Lung (tissue), 12 donors: ENCODE results near the gene GPC6. TPM values are rescaled to one million over a fixed set of nuclear protein-coding genes. Genes with fewer than 3 reads are reported as not detected.
A peak's percentile ranks its signal among the peaks of the same experiment; 100 is the strongest.

Experiments
- ATAC-seq: fragments of 200-7000 bp; cut with Tn5 transposase; one replicate; pipeline ENCODE4 v1.9.1; 2020; ENCODE audit warnings: moderate number of reproducible peaks; ENCODE audit not compliant: insufficient read depth, low FRiP score
- DNase-seq, 3 donors: peaks; one replicate each; pipeline ENCODE4 v3.0.0-alpha.2; 2013 to 2017
- H3K27ac ChIP-seq, 2 donors: one replicate each; pipeline ENCODE4 v1.5.1; 2013; ENCODE audit warnings: mild to moderate bottlenecking in 2 of 2, moderate library complexity in 2 of 2, control low read depth in 1 of 2, inconsistent platforms in 1 of 2, low read depth in 1 of 2, low read length in 1 of 2
- H3K27me3 ChIP-seq, 3 donors: one replicate each; pipeline ENCODE4 v1.5.1; 2013; ENCODE audit warnings: low read length in 2 of 3; ENCODE audit not compliant: control insufficient read depth in 3 of 3, insufficient read depth in 3 of 3
- H3K36me3 ChIP-seq, 4 donors: one replicate each; pipeline ENCODE4 v1.5.1; 2013; ENCODE audit warnings: low read length in 4 of 4, mild to moderate bottlenecking in 1 of 4, moderate library complexity in 1 of 4; ENCODE audit not compliant: control insufficient read depth in 4 of 4, insufficient read depth in 4 of 4
- H3K4me1 ChIP-seq, 5 donors: one replicate each; pipeline ENCODE4 v1.5.1; 2013; ENCODE audit warnings: low read length in 5 of 5, mild to moderate bottlenecking in 2 of 5, moderate library complexity in 1 of 5; ENCODE audit not compliant: control insufficient read depth in 5 of 5, insufficient read depth in 5 of 5
- H3K4me3 ChIP-seq: one replicate; pipeline ENCODE4 v1.5.1; 2013; ENCODE audit warnings: mild to moderate bottlenecking, control low read depth, moderate library complexity
- H3K9ac ChIP-seq, 2 donors: one replicate each; pipeline ENCODE4 v1.5.1; 2013; ENCODE audit warnings: low read length in 2 of 2, control low read depth in 1 of 2; ENCODE audit not compliant: insufficient read depth in 1 of 2
- H3K9me3 ChIP-seq, 4 donors: one replicate each; pipeline ENCODE4 v1.5.1; 2013; ENCODE audit warnings: low read length in 3 of 4, mild to moderate bottlenecking in 1 of 4, moderate library complexity in 1 of 4; ENCODE audit not compliant: control insufficient read depth in 4 of 4, insufficient read depth in 3 of 4
- WGBS, 2 donors: extraction: QIAGEN DNeasy Blood & Tissue Kit; methylation state at CpG; one replicate each; pipeline ENCODE4 v1.1.7; 2013; 5-methylcytosine and 5-hydroxymethylcytosine counted together
- polyA plus RNA-seq, 2 donors: library from polyadenylated mRNA; stranded (reverse); fragments of 200-250 nt; gene quantifications; one replicate each; pipeline ENCODE4 v1.2.1, GENCODE V29; 2013
- total RNA-seq, 2 donors: library from RNA; depleted of rRNA in 1 of 2; stranded (reverse); fragments of >200 nt in 1 of 2; gene quantifications; one replicate each; pipeline ENCODE4 v1.2.1, GENCODE V29; 2014 to 2021
- TF ChIP-seq, protein P1 (sequence below): IDR thresholded peaks from 2 replicates; pipeline ENCODE4 v1.5.1; 2012; ENCODE audit warnings: mild to moderate bottlenecking; ENCODE audit errors: control extremely low read depth, extremely low read depth
- donor health status: control.
- donor health status: control.
- donor health status: Bipolar disorder and iron deficiency.
- donor health status: healthy.
- donor health status: DM: yes; HTN: yes; CAD: no.

Gene GPC6
- total and polyA plus RNA-seq, 4 donors = 0.45 to 31.4 (median 4.8) TPM

DNA sequence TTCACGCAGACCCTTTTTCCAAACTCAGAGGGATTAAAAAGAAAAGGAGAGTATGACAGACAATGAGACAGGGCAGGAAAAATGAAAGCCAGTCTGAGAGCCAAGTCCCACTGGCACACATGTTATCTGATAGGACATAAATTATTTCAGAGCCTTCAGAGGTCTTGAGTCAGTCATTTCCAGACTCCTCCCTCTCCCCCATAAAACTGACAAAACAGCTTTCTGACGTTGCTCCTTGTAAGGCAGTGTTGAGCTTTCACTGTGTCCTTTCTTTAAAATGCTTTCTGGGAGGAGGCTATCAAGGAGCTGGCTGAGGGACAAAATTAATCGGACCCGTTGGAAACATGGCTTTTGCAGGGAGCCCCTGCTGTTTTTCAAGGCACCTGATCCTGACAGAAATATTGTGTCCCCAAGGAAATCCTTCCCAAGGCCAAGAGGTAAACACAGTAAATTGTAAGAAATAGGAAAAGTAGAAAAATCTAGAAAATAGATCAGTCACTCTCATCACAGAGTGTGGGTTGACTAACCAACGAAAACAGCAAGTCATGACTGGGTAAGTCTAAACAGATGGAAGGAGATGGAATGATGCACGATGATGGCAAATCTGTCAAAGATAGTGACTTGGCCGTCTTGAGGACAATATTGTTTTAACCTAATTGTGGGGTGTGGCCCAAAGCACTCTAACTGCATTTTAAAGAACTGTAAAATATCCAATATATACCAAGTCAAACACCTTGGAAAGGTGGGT lies 1163.2 kb downstream of the GPC6 start:
- H3K36me3 ChIP-seq = no peaks in the 10 kb centered on the region
- peaks cover 0 to 3% (median 0%) of the 10 kb centered on the region in 5 donors for H3K4me1 ChIP-seq
- H3K27ac ChIP-seq = no peak overlapping the region
- WGBS, 2 donors = 68 to 71% methylated on average over 7 of the region's 7 CpGs
- TF ChIP-seq, protein P1, sequence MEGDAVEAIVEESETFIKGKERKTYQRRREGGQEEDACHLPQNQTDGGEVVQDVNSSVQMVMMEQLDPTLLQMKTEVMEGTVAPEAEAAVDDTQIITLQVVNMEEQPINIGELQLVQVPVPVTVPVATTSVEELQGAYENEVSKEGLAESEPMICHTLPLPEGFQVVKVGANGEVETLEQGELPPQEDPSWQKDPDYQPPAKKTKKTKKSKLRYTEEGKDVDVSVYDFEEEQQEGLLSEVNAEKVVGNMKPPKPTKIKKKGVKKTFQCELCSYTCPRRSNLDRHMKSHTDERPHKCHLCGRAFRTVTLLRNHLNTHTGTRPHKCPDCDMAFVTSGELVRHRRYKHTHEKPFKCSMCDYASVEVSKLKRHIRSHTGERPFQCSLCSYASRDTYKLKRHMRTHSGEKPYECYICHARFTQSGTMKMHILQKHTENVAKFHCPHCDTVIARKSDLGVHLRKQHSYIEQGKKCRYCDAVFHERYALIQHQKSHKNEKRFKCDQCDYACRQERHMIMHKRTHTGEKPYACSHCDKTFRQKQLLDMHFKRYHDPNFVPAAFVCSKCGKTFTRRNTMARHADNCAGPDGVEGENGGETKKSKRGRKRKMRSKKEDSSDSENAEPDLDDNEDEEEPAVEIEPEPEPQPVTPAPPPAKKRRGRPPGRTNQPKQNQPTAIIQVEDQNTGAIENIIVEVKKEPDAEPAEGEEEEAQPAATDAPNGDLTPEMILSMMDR = no peak
- no peak for DNase-seq
- no peaks in the 10 kb centered on the region for H3K27me3 ChIP-seq
- no peak for ATAC-seq
- H3K9ac ChIP-seq = no peak overlapping the region
- H3K9me3 ChIP-seq = no peaks in the 10 kb centered on the region
- H3K4me3 ChIP-seq = no peak overlapping the region

DNA sequence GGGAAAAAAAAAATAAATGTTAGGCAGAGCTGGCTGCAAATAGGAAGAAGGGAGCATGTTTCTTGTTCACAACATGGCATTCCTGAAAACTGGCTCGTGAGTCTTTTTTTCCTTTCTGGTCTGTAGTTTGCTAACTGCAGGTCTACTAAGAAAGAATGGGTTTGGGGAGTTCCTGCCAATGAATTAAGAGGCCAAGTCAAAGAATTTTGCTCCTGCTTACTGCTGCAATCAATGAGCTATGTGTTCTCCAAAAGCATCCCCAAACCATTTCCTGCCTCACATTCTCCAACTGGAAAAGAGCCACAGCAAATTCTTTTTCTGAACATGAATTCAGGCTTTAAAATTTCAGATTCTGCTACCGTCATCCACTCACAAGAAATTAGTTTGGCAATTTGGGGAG lies 1164.3 kb downstream of the GPC6 start:
- peak in 1 of 3 donors; percentile 27 for DNase-seq
- H3K4me1 ChIP-seq = peaks cover 0 to 3% (median 0%) of the 10 kb centered on the region in 5 donors
- H3K27ac ChIP-seq = no peak overlapping the region
- ATAC-seq = no peak
- TF ChIP-seq, protein P1 = no peak
- H3K4me3 ChIP-seq = no peak overlapping the region
- no peaks in the 10 kb centered on the region for H3K9me3 ChIP-seq
- no peaks in the 10 kb centered on the region for H3K36me3 ChIP-seq
- 71 to 74% methylated on average over 2 of the region's 2 CpGs for WGBS, 2 donors
- no peak overlapping the region for H3K9ac ChIP-seq
- no peaks in the 10 kb centered on the region for H3K27me3 ChIP-seq

DNA sequence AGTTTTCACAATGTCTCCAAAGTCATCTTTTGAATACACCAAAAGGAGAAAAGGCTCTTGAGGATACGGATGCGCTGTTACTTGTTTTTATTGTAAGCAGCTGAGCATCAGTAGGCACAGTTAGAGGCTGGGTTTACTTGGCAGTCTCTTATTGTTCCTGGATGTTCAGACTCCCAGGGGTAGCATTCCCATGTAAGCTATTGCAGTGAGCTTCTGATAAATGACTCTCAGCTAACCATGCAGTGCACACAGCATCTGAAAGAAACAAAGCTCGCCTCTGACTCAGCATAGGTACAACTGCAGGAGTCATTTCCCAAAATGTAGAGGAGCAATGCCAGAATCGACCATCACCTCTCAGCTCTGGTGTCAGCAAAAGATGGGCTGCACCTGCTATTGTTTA lies 1168.1 kb downstream of the GPC6 start:
- H3K36me3 ChIP-seq = no peaks in the 10 kb centered on the region
- H3K27me3 ChIP-seq = no peaks in the 10 kb centered on the region
- no peak overlapping the region for H3K27ac ChIP-seq
- TF ChIP-seq, protein P1 = no peak
- ATAC-seq (no peak), DNase-seq (no peak)
- 82 to 83% methylated on average over 4 of the region's 4 CpGs for WGBS, 2 donors
- H3K9ac ChIP-seq = no peak overlapping the region
- no peak overlapping the region for H3K4me3 ChIP-seq
- peaks cover 0 to 3% (median 0%) of the 10 kb centered on the region in 5 donors for H3K4me1 ChIP-seq
- no peaks in the 10 kb centered on the region for H3K9me3 ChIP-seq
